HG03135 (cell line): ENCODE results near the gene RGS11.

ENCODE experiments used
- ATAC-seq: cut with Tn5 transposase; IDR thresholded peaks from one replicate; pipeline ENCODE4 v1.9.1; 2021; ENCODE audit warnings: mild to moderate bottlenecking, moderate library complexity; ENCODE audit not compliant: unreplicated experiment

The RGS11 gene

DNA sequence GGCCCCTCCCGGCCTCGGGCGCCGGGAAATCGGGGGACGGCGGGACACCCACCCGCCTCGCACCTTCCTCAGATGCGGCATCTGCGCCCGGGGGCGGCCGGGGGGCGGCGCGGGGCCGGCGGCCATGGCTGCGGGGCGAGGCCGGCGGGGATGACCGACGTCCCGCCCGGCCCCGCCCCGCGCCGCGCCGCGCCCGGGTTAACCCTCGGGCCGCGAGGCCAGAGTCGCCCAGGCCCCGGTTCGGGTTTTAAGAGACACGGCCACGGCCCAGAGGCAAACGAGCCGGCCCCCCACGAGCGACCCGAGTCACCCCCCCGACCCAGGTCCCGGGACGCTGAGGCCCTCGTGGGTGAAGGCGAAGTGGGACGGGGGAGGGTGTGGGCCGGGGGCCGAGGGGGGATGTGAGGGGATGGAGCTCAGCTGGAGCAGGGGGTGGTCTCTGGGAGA, at the start of gene RGS11:
RGS11 (minus strand) TSS at position 159 of the 447 bp plus-strand sequence; CDS start at position 126, 33 bp downstream.
- ATAC-seq: no peak

DNA sequence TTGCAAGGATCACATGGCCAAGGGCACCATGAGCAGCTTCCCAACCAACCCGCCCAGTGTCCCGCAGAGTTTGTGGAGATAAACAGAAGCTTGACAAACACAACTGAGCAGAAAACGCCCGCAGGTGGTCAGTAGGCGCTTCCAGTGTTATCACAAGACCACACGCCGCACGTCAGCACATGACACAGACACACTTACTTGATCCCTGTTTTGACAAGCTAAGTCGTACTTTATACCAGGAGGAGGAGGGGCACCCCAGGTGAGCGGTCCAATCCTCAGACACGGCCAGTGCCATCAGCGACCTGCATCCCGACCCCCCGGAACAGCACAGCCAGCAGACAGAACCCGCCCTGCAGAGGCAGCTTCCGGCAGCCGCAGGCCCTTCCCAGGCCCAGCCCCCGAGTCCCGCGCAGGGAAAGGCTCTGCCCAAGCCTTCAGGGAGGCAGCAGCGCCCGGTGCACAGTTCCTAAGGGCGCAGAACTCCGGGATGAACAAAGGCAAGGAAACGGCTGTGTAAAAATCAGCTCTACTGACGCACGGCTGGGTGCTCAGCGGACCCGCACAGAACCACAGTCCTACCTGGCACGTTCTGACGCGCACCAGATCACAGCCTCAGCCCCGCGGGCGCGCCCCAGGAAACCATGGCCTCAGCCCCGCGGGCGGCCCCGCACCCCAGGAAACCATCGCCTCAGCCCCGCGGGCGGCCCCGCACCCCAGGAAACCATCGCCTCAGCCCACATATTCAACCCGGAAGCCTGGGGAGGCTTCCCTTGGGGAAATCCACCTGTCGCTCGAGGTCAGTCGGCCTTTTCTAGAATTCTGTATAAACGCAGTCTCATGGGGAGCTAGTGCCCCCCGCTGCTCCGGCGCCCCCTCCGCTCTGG, 48.9 kb upstream of the RGS11 start:
- ATAC-seq: no peak

DNA sequence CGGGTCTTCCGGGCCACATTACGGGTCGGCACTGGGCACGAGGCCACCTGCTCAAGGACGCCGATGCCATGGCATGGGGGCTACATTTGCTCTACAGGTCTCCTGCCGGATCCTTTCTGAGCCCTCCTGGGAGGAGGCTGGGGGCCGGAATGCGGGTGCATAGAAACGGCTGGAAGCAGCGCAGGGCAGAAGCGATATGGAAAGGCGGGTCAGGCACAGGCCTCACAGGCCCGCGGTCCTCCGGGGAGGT, 48.4 kb upstream of the RGS11 start:
- no peak for ATAC-seq

DNA sequence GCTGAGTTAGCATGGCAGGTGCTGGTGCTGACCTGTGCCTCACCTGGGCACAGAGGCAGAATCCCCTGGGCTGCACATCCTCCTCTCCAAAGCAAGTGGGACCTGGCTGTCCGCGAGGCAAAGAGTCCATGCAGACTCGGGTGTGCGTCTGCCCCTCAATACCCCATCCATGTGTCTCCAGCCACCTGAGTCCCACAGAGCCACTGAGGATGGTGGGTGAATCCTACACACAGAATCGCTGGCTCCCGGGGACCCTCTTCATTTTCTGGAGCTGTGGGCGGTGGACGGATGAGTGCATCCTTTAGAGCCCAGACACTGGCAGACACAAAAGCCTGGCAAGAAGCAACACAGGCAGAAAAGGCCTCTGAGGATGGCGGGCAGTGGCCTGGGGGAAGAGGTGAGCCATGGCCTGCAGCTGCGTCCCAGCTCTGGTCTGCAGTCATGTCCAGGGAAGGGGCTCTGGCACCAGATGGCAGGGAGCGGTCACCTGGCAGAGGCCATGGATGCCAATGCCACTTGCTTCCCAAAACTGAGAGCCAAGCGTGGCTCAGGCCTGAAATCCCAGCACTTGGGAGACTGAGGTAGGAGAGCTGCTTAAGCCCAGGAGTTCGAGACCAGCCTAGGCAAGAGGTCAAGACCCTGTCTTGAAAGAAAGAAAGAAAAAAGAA, 46.9 kb upstream of the RGS11 start:
- no peak for ATAC-seq

DNA sequence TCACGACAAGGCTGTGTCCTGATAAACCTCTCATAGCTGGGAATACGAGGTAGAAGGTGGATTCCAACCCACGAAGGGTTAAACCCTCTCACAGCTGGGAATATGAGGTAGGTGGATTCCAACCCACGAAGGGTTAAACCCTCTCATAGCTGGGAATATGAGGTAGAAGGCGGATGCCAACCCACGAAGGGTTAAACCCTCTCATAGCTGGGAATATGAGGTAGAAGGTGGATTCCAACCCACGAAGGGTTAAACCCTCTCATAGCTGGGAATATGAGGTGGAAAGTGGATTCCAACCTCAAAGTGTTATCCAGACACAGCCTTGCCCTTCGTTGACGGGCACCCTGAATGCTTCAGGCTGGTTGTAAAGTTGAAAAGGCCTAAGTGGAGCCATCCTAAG, 45.8 kb upstream of the RGS11 start:
- ATAC-seq: no peak

DNA sequence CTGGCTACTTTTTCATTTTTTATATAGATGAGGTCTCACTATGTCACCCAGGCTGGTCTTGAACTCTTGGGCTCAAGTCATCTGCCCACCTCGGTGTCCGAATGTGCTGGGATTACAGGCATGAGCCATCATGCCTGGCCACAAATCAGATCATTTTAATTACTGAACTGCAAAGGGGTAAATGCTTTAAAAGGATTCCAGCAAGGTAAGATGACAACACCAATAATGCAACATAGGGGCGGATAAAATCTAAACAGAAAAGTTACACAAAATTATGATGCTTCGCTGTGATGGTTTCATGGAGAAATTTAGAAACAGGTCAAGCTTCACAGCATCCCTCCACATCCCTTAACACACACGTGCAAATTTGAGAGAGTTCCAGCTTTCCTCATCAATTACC, 44.5 kb upstream of the RGS11 start:
- ATAC-seq: no peak

DNA sequence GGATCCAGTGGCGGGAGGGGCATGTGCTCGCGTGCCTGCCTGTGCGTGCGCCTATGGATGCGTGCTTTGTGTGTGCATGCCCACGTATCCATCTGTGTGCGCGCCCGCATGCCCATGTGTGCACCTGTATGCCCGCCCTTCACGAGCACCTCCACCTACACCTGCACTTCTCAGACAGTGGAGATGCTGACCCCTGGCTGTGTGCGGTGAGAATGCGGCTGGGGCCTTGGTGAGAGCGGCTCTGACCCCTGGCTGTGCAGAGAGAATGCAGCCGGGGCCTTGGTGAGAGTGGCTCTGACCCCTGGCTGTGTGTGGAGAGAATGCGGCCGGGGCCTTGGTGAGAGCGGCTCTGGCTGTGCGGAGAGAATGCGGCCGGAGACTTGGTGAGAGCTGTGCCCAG, 42.9 kb upstream of the RGS11 start:
- ATAC-seq: no peak

DNA sequence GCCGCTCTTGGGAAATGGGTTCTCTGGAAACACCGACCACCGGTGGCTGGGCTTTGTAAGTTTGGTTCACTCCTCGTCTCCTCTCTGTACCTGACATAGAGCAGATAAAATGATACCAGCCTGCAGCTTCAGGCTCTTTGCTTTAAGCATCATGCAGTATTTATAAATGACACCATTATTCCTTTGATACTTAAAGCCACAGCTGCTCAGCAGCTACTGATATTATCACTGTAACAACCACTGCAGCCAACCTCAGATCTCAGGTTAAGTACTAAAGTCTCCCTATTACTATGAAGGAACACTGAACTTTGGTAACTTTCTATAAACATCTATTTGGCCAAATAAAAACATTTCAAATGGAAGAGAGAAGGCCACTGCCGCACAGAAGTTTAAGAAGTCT, 41.8 kb upstream of the RGS11 start:
- ATAC-seq: no peak

DNA sequence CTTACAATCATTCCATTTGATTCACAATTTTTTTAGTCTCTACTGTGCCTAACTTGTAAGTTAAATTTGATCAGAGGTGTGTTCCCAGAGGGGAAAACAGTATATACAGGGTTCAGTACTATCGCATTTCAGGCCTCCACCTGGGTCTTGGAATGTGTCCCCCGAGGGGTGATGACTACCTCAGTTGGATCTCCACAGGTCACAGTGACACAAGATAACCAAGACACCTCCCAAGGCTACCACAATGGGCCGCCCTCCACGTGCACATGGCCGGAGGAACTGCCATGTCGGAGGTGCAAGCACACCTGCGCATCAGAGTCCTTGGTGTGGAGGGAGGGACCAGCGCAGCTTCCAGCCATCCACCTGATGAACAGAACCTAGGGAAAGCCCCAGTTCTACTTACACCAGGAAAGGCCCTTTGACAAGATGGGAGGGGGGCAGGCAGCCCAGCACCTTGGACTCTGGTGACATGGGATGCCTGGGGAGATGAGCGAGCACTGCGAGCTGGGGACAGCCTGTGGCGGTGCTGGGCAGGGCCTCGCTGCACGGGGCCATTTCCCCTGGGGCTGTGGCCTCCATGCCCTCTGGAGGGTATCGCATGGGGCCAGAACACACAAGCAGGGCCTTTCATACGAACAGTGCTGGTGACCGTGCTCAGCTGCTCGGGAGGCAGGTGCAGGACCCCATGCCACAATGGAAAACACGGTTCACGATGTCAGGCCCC, 41.2 kb upstream of the RGS11 start:
- ATAC-seq: no peak

DNA sequence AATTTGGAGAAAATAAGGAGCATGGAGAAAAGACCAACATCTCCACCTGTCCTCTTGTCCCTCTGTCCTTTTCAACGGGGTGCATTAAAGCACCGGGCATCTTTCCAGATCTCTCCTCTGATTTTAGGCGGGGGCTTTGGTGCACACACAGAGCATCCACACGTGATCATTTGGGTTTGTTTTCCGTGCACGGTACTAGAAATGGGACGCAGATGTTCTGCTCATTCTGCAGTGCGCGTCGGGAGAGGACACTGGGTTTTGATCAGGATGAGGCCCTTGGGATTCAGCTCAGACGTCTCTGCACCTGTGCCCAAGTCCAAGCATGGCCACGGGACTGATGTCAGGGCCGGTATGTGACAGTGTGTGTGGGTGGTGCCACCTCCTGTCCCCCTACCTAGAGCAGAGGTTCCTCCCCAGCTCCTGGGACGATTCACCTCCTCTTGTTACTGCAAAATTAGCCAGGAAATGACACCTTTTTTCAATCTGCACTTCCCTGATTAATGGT, 39.1 kb upstream of the RGS11 start:
- no peak for ATAC-seq

DNA sequence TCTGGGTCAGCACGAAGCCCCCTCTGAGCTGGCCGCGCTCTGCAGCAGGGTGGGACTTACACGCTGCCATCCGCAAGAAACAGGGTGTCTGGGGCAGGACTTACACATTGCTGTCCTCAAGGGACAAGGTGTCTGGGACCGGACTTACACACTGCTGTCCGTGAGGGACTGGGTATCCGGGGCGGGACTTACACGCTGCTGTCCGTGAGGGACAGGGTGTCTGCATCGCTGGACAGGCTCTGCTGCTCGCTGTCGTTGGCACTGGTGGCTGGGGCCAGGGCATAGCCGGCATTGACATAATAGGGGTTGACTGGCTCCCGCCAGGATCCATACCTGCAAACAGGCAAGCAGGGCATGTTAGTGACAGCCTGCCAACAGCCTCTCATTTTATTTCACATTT, 38.6 kb upstream of the RGS11 start:
- no peak for ATAC-seq

DNA sequence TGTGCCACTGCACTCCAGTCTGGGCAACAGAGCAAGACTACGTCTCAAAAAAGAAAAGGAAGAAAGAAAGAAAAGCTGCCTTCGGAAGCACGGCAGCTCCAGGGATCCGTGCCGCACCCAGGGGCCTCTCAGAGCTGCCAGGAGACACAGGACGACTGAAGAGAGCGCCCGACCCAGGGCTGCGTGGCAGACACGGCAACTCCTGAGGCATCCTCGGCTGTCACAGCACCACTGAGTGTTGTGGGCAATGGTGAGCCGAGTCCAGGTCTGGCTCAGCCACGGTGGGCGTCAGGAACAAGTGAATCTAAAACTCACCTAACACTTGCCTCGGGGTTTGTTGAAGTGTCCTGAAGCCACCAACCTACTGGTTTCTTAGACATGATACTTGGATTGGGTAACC, 36.0 kb upstream of the RGS11 start:
- no peak for ATAC-seq

DNA sequence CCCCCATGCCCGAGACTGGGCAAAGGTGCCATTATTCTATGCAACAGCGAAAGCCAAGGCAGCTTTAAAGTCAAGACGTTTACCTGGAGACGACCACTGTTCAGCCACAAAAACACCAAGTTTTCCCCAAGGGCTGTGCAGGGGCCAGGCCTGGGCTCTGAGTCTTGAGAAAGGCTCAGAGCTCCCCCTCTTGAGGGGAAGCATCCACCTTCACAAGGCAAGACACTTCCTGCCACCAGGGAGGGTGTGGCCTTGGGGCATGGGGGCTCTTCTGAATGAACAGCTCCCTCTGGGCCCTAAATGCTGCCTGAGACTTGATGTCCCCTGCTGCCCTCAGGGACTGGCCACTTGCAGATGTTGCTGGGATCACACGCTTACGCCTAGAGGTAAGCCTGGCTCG, 33.7 kb upstream of the RGS11 start:
- no peak for ATAC-seq

DNA sequence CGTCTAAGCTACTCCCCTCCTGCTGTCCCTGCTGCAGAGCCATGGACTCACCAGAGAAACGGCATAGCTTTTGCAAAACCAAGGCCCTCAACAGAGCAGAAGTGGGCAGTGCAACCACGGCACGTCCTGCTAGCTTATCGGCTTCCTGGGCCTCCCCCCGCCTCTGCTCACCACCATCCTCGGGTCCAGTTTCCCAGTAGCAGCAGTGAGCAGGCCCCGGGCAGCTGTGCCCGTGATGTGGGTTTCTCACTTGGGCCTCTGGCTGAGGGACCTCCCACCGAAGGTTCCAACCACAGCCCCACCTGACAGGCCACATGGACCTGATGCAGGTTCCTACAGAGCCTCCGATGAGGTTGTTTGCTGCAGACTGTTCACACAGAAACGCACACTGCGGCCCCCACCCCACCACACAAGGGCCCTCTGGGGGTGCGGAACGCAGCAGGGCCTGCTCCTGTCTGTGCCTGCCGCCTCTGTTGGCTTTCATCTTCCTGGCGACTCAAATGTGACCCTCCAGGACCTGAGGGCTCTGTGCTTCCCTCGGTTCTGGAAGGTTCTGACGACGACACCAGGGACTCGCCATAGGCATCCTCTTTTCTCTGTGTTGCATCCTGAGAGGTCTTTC, 32.1 kb upstream of the RGS11 start:
- ATAC-seq: no peak

DNA sequence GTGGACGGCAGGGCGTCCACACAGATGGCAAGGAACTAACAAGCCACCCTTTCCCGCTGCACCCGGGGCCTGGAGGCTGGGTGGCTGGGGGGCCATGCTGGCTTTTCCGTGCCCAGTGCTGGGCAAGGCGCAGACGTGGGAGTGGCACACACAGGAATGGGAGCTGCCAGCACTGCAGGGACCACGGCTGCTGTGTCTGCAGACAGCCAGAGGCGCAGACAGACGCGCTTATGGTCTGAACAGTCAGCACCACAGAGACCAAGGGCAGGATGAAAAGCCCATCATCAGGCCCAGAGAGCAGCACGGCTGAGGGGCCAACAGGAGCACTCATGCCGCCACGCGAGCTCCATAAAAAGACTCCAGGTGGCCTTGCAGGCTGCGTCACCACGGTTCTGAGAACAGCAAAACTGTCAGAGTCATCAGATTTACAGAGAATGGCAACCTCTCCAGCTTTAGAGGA, 31.2 kb upstream of the RGS11 start:
- ATAC-seq: no peak

DNA sequence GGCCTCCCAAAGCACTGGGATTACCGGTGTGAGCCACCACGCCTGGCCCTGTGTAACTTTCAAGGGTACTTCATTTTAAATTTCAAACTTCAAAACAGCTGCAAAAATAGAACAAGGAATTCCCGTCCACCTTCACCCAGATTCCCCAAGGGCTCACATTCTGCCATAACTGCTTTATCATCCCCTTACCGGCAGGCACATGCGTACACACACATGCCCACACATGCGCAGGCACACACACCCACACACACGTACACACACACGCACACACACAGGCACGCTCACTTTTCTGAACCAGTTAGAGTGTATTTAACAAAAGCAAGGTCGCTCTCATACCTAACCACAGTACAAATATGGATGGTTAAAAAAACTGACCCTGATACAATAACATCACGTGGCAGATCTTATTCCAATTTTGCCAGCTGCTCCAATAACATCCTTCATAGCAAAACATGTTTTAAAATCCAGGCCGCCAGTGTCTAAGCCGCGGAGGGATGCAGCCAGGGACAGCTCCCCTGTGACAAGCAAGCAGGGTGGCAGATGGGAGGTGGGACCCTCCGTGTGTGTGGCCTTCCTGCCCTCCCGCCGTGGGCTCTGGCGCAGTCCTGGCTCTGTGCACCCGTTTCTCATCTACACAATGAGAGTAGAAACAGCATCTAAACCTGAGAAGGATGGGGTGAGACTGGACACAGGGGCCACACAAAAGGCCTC, 30.3 kb upstream of the RGS11 start:
- ATAC-seq: no peak

DNA sequence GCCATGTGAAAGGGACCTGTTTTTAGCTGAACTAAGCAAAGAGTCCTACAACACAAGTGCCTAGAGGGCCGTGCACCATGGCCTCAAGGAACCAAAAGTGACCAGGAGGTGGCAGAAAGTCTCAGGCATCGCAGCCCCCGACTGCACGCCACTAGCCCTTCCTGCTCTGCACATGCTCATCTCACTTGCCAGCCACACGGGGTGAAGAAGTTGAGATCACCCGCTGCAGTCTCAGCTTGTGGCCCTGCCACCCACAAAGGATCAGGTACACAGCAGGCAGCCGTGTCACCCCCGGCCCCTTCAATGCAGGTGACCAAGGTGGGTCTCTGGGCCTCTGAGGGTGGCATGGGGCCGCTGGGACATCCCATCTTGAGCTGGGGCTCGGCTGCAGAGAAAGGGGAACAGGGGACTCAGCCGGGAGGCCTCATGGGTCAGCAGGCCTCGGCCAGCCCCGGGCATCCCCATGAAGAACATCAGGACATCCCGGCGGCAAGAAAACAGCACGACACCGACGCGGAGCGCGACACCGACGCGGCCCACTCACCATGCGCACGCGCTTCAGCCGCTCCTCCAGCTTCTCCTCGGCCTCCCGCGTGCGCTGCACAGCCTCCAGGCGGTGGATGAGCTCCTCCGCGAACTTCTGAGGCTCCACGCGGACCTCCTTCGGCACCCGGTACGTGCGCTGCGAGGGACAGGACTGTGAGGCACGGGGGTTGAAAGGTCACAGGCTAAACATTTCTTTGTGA, 28.2 kb upstream of the RGS11 start:
- no peak for ATAC-seq

DNA sequence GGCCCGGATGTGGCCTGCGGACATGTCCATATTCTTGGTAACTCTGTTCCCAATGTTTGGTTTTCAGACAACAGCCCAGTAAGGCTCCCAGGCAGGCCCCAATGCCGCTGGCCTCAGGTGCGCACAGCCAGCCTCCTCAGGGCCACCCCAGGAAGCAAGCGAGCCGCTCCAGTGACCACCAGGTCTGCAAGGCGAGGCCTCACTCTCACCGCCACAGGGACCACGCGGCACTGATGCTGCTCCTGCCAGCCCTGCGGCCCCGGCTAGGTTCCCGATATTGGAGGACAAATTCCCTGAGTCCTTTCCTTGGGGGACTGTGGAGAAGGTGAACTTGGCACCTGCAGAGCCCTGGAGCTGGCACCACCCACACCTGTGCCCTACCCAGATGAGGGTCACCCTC, 26.2 kb upstream of the RGS11 start:
- ATAC-seq: no peak

DNA sequence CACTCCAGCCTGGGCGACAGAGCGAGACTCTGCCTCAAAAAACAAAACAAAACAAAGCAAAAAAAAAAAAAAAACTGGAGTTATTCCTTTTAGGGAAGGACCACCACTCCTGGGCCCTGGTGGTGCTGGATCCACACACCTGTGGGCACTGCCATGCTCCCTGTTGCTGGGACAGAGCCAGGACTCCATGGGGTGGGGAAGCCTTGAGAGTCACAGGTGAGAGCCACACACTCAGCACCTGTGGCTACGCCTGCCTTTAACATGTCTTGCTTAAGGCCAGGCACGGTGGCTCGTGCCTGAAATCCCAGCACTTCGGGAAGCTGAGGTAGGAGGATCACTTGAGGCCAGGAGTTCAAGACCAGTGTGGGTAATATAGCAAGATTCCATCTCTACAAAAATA, 25.5 kb upstream of the RGS11 start:
- no peak for ATAC-seq

DNA sequence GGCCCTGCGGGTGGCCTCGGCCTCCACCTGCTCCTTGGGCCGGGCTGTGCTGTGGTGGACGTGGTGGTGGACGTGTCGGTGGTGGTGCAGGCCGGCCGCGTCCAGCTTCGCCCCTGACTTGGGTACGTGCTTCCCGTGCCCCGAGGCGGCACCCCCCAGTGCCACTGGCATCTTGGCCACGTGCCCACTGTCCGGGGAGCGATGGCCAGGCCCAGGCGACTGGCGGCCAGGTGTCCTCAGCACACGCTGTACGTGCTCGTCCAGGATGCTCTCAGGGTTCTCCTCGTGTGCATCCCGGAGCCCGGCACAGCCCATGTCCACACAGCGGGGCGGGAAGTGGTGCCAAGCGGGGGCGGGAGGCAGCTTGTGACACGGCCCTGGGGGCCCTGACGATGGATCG, 22.1 kb upstream of the RGS11 start:
- no peak for ATAC-seq
